ENCODE results near the gene NUMB. TPM values are rescaled to one million over a fixed set of nuclear protein-coding genes. Genes with fewer than 3 reads are reported as not detected.

Gene NUMB
- total and polyA plus RNA-seq, 4 donors: 39.4 to 100 (median 87.8) TPM

DNA sequence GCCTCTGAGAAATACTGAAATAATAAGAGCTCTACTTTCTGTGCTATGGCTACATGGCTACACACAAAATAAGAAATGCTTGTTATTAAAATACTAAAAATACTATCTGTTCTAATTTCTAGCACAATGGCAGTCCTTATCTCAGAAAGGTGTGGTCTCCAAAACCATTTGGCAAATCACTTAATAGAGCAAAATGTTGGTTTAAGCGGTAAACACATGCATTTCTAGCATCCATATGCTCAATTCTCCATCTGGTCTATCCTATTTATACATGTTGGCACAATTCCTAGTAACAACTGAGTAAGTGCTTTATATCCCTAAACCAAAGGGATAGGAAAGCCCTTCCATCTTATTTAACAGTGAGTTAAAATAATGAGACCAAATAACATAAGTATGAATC, 114.0 kb downstream of the NUMB start:
- H3K36me3 ChIP-seq (ENCODE audit: control insufficient read depth in 4 of 4, insufficient read depth in 4 of 4, low read length in 4 of 4): peaks cover 0 to 5% (median 2%) of the 10 kb centered on the region in 4 donors
- no peaks in the 10 kb centered on the region for H3K9me3 ChIP-seq (ENCODE audit: control insufficient read depth in 4 of 4, insufficient read depth in 3 of 4, low read length in 3 of 4)
- WGBS, 2 donors: 90 to 95% methylated on average over 1 of the region's 1 CpG
- no peaks in the 10 kb centered on the region for H3K4me1 ChIP-seq (ENCODE audit: control insufficient read depth in 5 of 5, insufficient read depth in 5 of 5, low read length in 5 of 5)
- H3K9ac ChIP-seq (ENCODE audit: insufficient read depth in 1 of 2, low read length in 2 of 2): no peak overlapping the region
- no peak overlapping the region for H3K27ac ChIP-seq (ENCODE audit: low read depth in 1 of 2, low read length in 1 of 2)
- H3K4me3 ChIP-seq: no peak overlapping the region
- DNase-seq (peak in 2 of 3 donors; percentile 30 to 45), ATAC-seq (ENCODE audit: insufficient read depth, low FRiP score) (no peak)
- H3K27me3 ChIP-seq (ENCODE audit: control insufficient read depth in 3 of 3, insufficient read depth in 3 of 3, low read length in 2 of 3): no peaks in the 10 kb centered on the region
- no peak for TF ChIP-seq CTCF (IDR thresholded peaks at IDR 0.05; ENCODE audit: control extremely low read depth, extremely low read depth)

- peaks cover 0 to 5% (median 2%) of the 10 kb centered on the region in 4 donors for H3K36me3 ChIP-seq (ENCODE audit: control insufficient read depth in 4 of 4, insufficient read depth in 4 of 4, low read length in 4 of 4)
- no peaks in the 10 kb centered on the region for H3K9me3 ChIP-seq (ENCODE audit: control insufficient read depth in 4 of 4, insufficient read depth in 3 of 4, low read length in 3 of 4)
- ATAC-seq (ENCODE audit: insufficient read depth, low FRiP score) (no peak), DNase-seq (peak in 2 of 3 donors; percentile 20 to 39)
- TF ChIP-seq CTCF (IDR thresholded peaks at IDR 0.05; ENCODE audit: control extremely low read depth, extremely low read depth): no peak
- no peak overlapping the region for H3K9ac ChIP-seq (ENCODE audit: insufficient read depth in 1 of 2, low read length in 2 of 2)
- no peak overlapping the region for H3K27ac ChIP-seq (ENCODE audit: low read depth in 1 of 2, low read length in 1 of 2)
- peaks cover 0 to 3% (median 0%) of the 10 kb centered on the region in 5 donors for H3K4me1 ChIP-seq (ENCODE audit: control insufficient read depth in 5 of 5, insufficient read depth in 5 of 5, low read length in 5 of 5)
- no peaks in the 10 kb centered on the region for H3K27me3 ChIP-seq (ENCODE audit: control insufficient read depth in 3 of 3, insufficient read depth in 3 of 3, low read length in 2 of 3)
- H3K4me3 ChIP-seq: no peak overlapping the region
- 81 to 88% methylated on average over 5 of the region's 5 CpGs for WGBS, 2 donors
Observed at GRCh38 chr14:73342670-73343069, 115.7 kb downstream of the NUMB start.

GRCh38 chr14:73339846-73340595, 118.3 kb downstream of the NUMB start:
- WGBS, 2 donors: 95 to 96% methylated on average over 6 of the region's 6 CpGs
- Histone ChIP-seq H3K9me3 (ENCODE audit: control insufficient read depth in 4 of 4, insufficient read depth in 3 of 4, low read length in 3 of 4) (no peaks in the 10 kb centered on the region), H3K4me3 (no peak overlapping the region), H3K9ac (ENCODE audit: insufficient read depth in 1 of 2, low read length in 2 of 2) (no peak overlapping the region), H3K27me3 (ENCODE audit: control insufficient read depth in 3 of 3, insufficient read depth in 3 of 3, low read length in 2 of 3) (no peaks in the 10 kb centered on the region), H3K4me1 (ENCODE audit: control insufficient read depth in 5 of 5, insufficient read depth in 5 of 5, low read length in 5 of 5) (peaks cover 0 to 3% (median 0%) of the 10 kb centered on the region in 5 donors), H3K27ac (ENCODE audit: low read depth in 1 of 2, low read length in 1 of 2) (no peak overlapping the region), H3K36me3 (ENCODE audit: control insufficient read depth in 4 of 4, insufficient read depth in 4 of 4, low read length in 4 of 4) (peaks cover 0 to 5% (median 2%) of the 10 kb centered on the region in 4 donors)
- DNase-seq: no peak
- no peak for TF ChIP-seq CTCF (IDR thresholded peaks at IDR 0.05; ENCODE audit: control extremely low read depth, extremely low read depth)
- ATAC-seq (ENCODE audit: insufficient read depth, low FRiP score): no peak
